Kidney epithelial cell (primary cell): Measurements from ENCODE around the gene CSRNP3. TPM values are rescaled to one million over a fixed set of nuclear protein-coding genes. Genes with fewer than 3 reads are reported as not detected.

Experiments
- DNase-seq: peaks from one replicate; pipeline ENCODE4 v3.0.0-alpha.2; 2010; ENCODE audit warnings: low read depth
- H3K27me3 ChIP-seq: 2 replicates; pipeline ENCODE4 v1.6.0; 2011; ENCODE audit warnings: low read length; ENCODE audit not compliant: control insufficient read depth, insufficient read depth
- H3K36me3 ChIP-seq: 2 replicates; pipeline ENCODE4 v1.5.1; 2011; ENCODE audit warnings: low read length; ENCODE audit not compliant: control insufficient read depth, insufficient read depth
- H3K4me3 ChIP-seq: 2 replicates; pipeline ENCODE4 v1.5.1; 2011; ENCODE audit warnings: low read depth, mild to moderate bottlenecking, control low read depth, low read length
- CTCF ChIP-seq: IDR thresholded peaks from 2 replicates; pipeline ENCODE4 v1.5.1; 2011; ENCODE audit warnings: mild to moderate bottlenecking, moderate library complexity, low read length, control low read depth, inconsistent platforms; ENCODE audit not compliant: insufficient read depth, poor library complexity, severe bottlenecking
- total RNA-seq: library from RNA; depleted of rRNA; stranded (reverse); fragments of >200 nt; gene quantifications from 2 replicates; pipeline ENCODE4 v1.2.3, GENCODE V29; 2015

CSRNP3 gene
- total RNA-seq, 1 donor from 2014 or later = 1.6 TPM

GRCh38 chr2:165693838-165694237 is 224.3 kb downstream of the CSRNP3 start:
- no peak for DNase-seq
- Histone ChIP-seq H3K36me3 (no peaks in the 10 kb centered on the region), H3K27me3 (no peaks in the 10 kb centered on the region), H3K4me3 (no peak overlapping the region)
- TF ChIP-seq CTCF = no peak

GRCh38 chr2:165697748-165698443 is 228.4 kb downstream of the CSRNP3 start:
- Histone ChIP-seq H3K27me3 (no peaks in the 10 kb centered on the region), H3K4me3 (no peak overlapping the region), H3K36me3 (no peaks in the 10 kb centered on the region)
- no peak for DNase-seq
- TF ChIP-seq CTCF = no peak

- TF ChIP-seq CTCF = peak; percentile 72
- DNase-seq = no peak
- H3K27me3 ChIP-seq = no peaks in the 10 kb centered on the region
Measured at GRCh38 chr2:165698444-165698884, 229.0 kb downstream of the CSRNP3 start.

GRCh38 chr2:165699946-165700345 is 230.4 kb downstream of the CSRNP3 start:
- DNase-seq = no peak
- no peak for TF ChIP-seq CTCF
- H3K36me3 ChIP-seq = no peaks in the 10 kb centered on the region
- H3K27me3 ChIP-seq = no peaks in the 10 kb centered on the region
- no peak overlapping the region for H3K4me3 ChIP-seq

More at GRCh38 chr2:165698444-165698884, 229.0 kb downstream of the CSRNP3 start:
- no peaks in the 10 kb centered on the region for H3K36me3 ChIP-seq
- no peak overlapping the region for H3K4me3 ChIP-seq

GRCh38 chr2:165700531-165700930 is 231.0 kb downstream of the CSRNP3 start:
- no peak for TF ChIP-seq CTCF
- H3K27me3 ChIP-seq = no peaks in the 10 kb centered on the region
- no peaks in the 10 kb centered on the region for H3K36me3 ChIP-seq
- no peak for DNase-seq
- no peak overlapping the region for H3K4me3 ChIP-seq

- Histone ChIP-seq H3K36me3 (no peaks in the 10 kb centered on the region), H3K27me3 (no peaks in the 10 kb centered on the region), H3K4me3 (no peak overlapping the region)
- DNase-seq = no peak
- TF ChIP-seq CTCF = no peak
Measured at GRCh38 chr2:165701147-165701546, 231.6 kb downstream of the CSRNP3 start.
